HepG2 (cell line): ENCODE data around the gene FRAS1. TPM values are rescaled to one million over a fixed set of nuclear protein-coding genes. Genes with fewer than 3 reads are reported as not detected.

Experiments
- ATAC-seq: fragments of 200-7000 bp; cut with Tn5 transposase; 3 replicates; pipeline ENCODE4 v1.9.1; 2020; ENCODE audit warnings: mild to moderate bottlenecking, moderate library complexity
- BruUV-seq: library from RNA; stranded (reverse); fragments of 400-500 nt; replicated peaks from 2 replicates; lab custom pipeline; 2021; lab: Mats Ljungman, UMichigan
- CTCF ChIA-PET: fragments of 300-600 bp; formaldehyde crosslinking; extraction: SDS; loops from one replicate; lab custom pipeline; 2021; ENCODE audit warnings: low total read pairs, inconsistent platforms, low intra/inter-chr PET ratio; lab: Yijun Ruan, JAX
- POLR2A ChIA-PET: fragments of 350-600 bp; sonication (Branson Sonifier 250); formaldehyde crosslinking; loops from one replicate; lab custom pipeline; 2020; ENCODE audit warnings: antibody characterized with exemption, inconsistent platforms; lab: Yijun Ruan, JAX
- DNase-seq: peaks from one replicate; pipeline ENCODE4 v3.0.0-alpha.2; 2015; ENCODE audit warnings: low spot score
- FAIRE-seq: peaks from 3 replicates; lab custom pipeline; 2011; peaks lifted over from hg19 to GRCh38; lab: Jason Lieb, UNC
- H2AFZ ChIP-seq: one replicate; pipeline ENCODE4 v1.6.1; 2011; ENCODE audit warnings: low read length, inconsistent platforms
- H3K27ac ChIP-seq: fragments of 300-600 bp; 3 replicates; pipeline ENCODE4 v1.8.0; 2011; ENCODE audit warnings: mixed run types, mild to moderate bottlenecking, mixed read lengths, low read length, inconsistent platforms; ENCODE audit not compliant: insufficient read depth; ENCODE audit errors: extremely low read length
- H3K27me3 ChIP-seq, 2 experiments: fragments of 200-600 bp in 1 of 2; 2 replicates in 1 of 2; 3 replicates in 1 of 2; pipeline versions ENCODE4 v1.6.0 to v1.8.0; 2011; ENCODE audit warnings: low read length in 2 of 2, mild to moderate bottlenecking in 2 of 2, moderate library complexity in 2 of 2, inconsistent platforms in 1 of 2; ENCODE audit not compliant: insufficient read depth in 2 of 2, control insufficient read depth in 1 of 2
- H3K36me3 ChIP-seq, 2 experiments: fragments of 200-600 bp in 1 of 2; replicated peaks in 1 of 2; 2 replicates in 1 of 2; 3 replicates in 1 of 2; pipeline versions ENCODE4 v1.5.1 to v1.8.0; 2011; ENCODE audit warnings: low read length in 2 of 2, inconsistent platforms in 1 of 2; ENCODE audit not compliant: insufficient read depth in 2 of 2, control insufficient read depth in 1 of 2
- H3K4me1 ChIP-seq: 2 replicates; pipeline ENCODE4 v1.5.1; 2012; ENCODE audit warnings: low read length, inconsistent platforms; ENCODE audit not compliant: insufficient read depth
- H3K4me2 ChIP-seq: 2 replicates; pipeline ENCODE4 v1.6.0; 2011; ENCODE audit warnings: low read depth, low read length, inconsistent platforms
- H3K4me3 ChIP-seq, 3 experiments: fragments of 200-600 bp in 1 of 3; sonication (generic), shearing (Covaris generic) in 1 of 3; replicated peaks in 1 of 3; 2 replicates each; pipeline ENCODE4 v1.5.1; 2011 to 2016; ENCODE audit warnings: low read length in 3 of 3, inconsistent platforms in 2 of 3, low read depth in 2 of 3, mild to moderate bottlenecking in 2 of 3, control low read depth in 1 of 3, mixed read lengths in 1 of 3; ENCODE audit not compliant: insufficient read depth in 1 of 3
- H3K79me2 ChIP-seq: one replicate; pipeline ENCODE4 v1.6.1; 2011; ENCODE audit warnings: low read length, inconsistent platforms; ENCODE audit not compliant: insufficient read depth
- H3K9ac ChIP-seq: 2 replicates; pipeline ENCODE4 v1.6.0; 2011; ENCODE audit warnings: mild to moderate bottlenecking, low read depth, low read length, inconsistent platforms; ENCODE audit not compliant: insufficient read depth
- H3K9me3 ChIP-seq: 2 replicates; pipeline ENCODE4 v1.5.1; 2012; ENCODE audit warnings: mild to moderate bottlenecking, low read length
- H4K20me1 ChIP-seq: 2 replicates; pipeline ENCODE4 v1.6.0; 2011; ENCODE audit warnings: inconsistent platforms, mild to moderate bottlenecking, low read length, moderate library complexity; ENCODE audit not compliant: insufficient read depth
- CBFB ChIP-seq: sonication (generic); formaldehyde crosslinking; IDR thresholded peaks from 2 replicates; pipeline ENCODE4 v1.4.0; 2020; ENCODE audit warnings: missing genetic modification reagents
- EZH2 ChIP-seq: conservative IDR thresholded peaks from 2 replicates; pipeline ENCODE4 v1.6.1; 2012; ENCODE audit warnings: mild to moderate bottlenecking, low read depth, low read length, moderate library complexity
- FOSL2 ChIP-seq: sonication (generic); formaldehyde crosslinking; IDR thresholded peaks from 2 replicates; pipeline ENCODE4 v1.4.0; 2020; ENCODE audit warnings: missing genetic modification reagents
- GLI4 ChIP-seq: sonication (generic); formaldehyde crosslinking; IDR thresholded peaks from 2 replicates; pipeline ENCODE4 v1.5.1; 2020; ENCODE audit warnings: missing genetic modification reagents, mild to moderate bottlenecking, moderate library complexity, borderline replicate concordance
- HMG20B ChIP-seq: conservative IDR thresholded peaks from 2 replicates; pipeline ENCODE4 v1.6.1; 2016; ENCODE audit warnings: missing genetic modification reagents, missing compliant biosample characterization
- HNF4A ChIP-seq: sonication (generic); formaldehyde crosslinking; IDR thresholded peaks from 2 replicates; pipeline ENCODE4 v1.4.0; 2020; ENCODE audit warnings: missing genetic modification reagents
- JUNB ChIP-seq: sonication (generic); formaldehyde crosslinking; IDR thresholded peaks from 2 replicates; pipeline ENCODE4 v1.8.0; 2022; ENCODE audit warnings: missing genetic modification reagents, mild to moderate bottlenecking, borderline replicate concordance
- SMC3 ChIP-seq: IDR thresholded peaks from 2 replicates; pipeline ENCODE4 v1.6.1; 2011; ENCODE audit warnings: low read length, improper control_type of control experiment
- ZNF160 ChIP-seq: sonication (generic); formaldehyde crosslinking; IDR thresholded peaks from 2 replicates; pipeline ENCODE4 v1.8.0; 2022; ENCODE audit warnings: mild to moderate bottlenecking, inconsistent platforms, missing genetic modification reagents
- WGBS: methylation state at CpG from one replicate; pipeline ENCODE4 v1.1.6; 2017; ENCODE audit warnings: low lambda C conversion rate; 5-methylcytosine and 5-hydroxymethylcytosine counted together
- in situ Hi-C: cut with HindIII; loops from 2 replicates; pipeline ENCODE4 v1.10.0; 2017; ENCODE audit warnings: low pct_unique_long_range_greater_than_20kb; ENCODE audit not compliant: extremely low pct_ligation_motif_present
- intact Hi-C: fragments of 100-400 bp; cut with micrococcal nuclease; formaldehyde crosslinking; loops from one replicate; pipeline ENCODE4 v1.10.0; 2022; ENCODE audit not compliant: unreplicated experiment
- polyA plus RNA-seq, 8 experiments: library from polyadenylated mRNA; depleted of rRNA in 3 of 8; stranded (reverse) in 7 of 8; unstranded in 1 of 8; fragments of >200 nt; fragmentation: Illumina TruSeq in 4 of 8; extraction: Trizol in 4 of 8; gene quantifications; 2 replicates each; pipeline versions ENCODE4 v1.2.1 to v1.2.3, GENCODE V29; 2011 to 2016; ENCODE audit warnings: low read depth in 4 of 8, missing spikeins in 1 of 8, mixed read lengths in 1 of 8; ENCODE audit not compliant: insufficient read depth in 1 of 8
- total RNA-seq, 5 experiments: library from RNA; depleted of rRNA; stranded (reverse); fragments of >200 nt; fragmentation: Illumina TruSeq; extraction: Trizol; gene quantifications; 2 replicates each; pipeline ENCODE4 v1.2.3, GENCODE V29; 2016; ENCODE audit warnings: low read depth in 1 of 5
- TF ChIP-seq, protein P1 (sequence below): sonication (generic); formaldehyde crosslinking; IDR thresholded peaks from 2 replicates; pipeline ENCODE4 v1.5.1; 2020; ENCODE audit warnings: missing genetic modification reagents, mild to moderate bottlenecking, borderline replicate concordance

FRAS1 gene
- total and polyA plus RNA-seq, 2 of the 13 experiments (the other 11 are each of a cell fraction or from before 2014, with no cell fraction given), result 22.5 to 31.6 TPM

DNA sequence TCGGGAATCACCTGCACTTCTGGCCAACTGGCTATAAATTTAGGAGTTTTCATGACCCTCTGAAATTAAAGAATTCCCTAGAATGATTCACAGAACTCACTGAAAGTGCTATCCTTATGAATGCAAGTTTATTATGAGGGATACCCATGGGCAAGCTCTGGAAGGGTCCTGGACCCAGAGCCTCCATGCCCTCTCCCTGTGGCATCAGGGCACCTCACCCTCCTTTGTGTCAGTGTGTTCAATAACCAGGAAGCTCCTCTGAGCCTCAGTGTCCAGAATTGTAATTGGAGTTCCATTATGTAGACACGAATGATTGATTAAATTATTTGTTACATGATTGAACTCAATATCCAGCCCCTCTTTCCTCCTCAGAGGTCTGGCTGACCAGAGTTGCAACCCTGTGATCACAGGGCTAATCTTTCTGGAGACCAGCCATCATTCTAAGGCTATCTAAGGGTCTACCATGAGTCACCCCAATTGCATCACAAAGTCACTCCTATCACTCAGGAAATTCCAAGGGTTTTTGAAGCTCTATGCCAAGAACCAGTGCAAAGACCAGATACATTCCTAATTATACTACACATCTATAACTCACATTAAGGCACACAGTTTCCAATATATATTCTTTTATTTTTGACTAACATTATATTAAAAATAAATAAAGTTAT is 503.3 kb downstream of the FRAS1 start:
- CTCF ChIA-PET, result no interaction called here
- no peak for FAIRE-seq
- in situ Hi-C loops (no loop called here), intact Hi-C loops (no loop called here)
- H3K27ac ChIP-seq, result no peak overlapping the region
- BruUV-seq, result no TSS peak
- H3K79me2 ChIP-seq, result no peaks in the 10 kb centered on the region
- peaks cover 12% of the 10 kb centered on the region for H3K4me1 ChIP-seq
- H3K27me3 ChIP-seq, result no peaks in the 10 kb centered on the region
- no peak overlapping the region for H2AFZ ChIP-seq
- WGBS, result 75% methylated on average over 2 of the region's 2 CpGs
- no peak for TF ChIP-seq CBFB (CRISPR knock-in tag)
- no peak for TF ChIP-seq HNF4A (CRISPR knock-in tag)
- TF ChIP-seq FOSL2, result 0 out of 2 replicates have a peak, but pooled peaks have one; percentile 14
- TF ChIP-seq, all 625 proteins: peak for 1
- DNase-seq (no peak), ATAC-seq (no peak)
- Histone ChIP-seq H3K36me3 (no peaks in the 10 kb centered on the region), H4K20me1 (no peaks in the 10 kb centered on the region), H3K4me3 (no peak overlapping the region), H3K9ac (no peak overlapping the region), H3K9me3 (no peaks in the 10 kb centered on the region), H3K4me2 (no peak overlapping the region)
- POLR2A ChIA-PET, result no interaction called here

DNA sequence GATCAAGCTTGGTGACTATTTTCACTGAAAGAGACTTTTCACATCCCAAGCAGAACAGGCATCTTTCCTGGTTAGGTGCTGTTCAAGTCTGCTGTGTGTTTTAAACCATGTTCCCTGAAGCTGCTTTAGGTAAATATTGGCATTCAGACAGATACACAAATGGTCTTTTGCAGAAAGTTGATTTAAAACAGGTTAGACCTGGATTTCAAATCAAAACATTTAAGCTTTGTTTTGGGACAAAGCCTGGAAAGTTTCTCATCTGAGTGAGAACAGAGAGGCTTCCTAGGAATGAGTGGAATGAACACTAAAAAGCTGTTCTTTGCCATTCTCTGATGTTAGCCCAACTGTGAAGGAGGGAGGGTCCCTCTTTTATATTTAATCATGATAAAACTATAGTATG is 504.6 kb downstream of the FRAS1 start:
- DNase-seq (peak; percentile 21), FAIRE-seq (no peak), ATAC-seq (no peak)
- TF ChIP-seq, protein P1, sequence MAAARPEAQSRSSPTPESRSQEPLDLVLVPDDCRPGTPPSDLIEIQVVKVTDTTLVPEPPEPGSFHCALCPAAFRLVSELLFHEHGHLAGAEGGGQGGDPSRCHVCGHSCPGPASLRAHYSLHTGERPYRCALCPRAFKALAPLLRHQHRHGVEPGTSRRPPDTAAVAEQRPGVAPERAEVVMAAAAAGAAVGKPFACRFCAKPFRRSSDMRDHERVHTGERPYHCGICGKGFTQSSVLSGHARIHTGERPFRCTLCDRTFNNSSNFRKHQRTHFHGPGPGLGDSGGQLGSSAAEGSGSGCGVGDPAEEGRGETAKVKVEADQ, result no peak
- TF ChIP-seq HMG20B (CRISPR knock-in tag) (no peak), GLI4 (no peak), JUNB (no peak), EZH2 (no peak), ZNF160 (CRISPR knock-in tag) (no peak), SMC3 (no peak)
- BruUV-seq, result no TSS peak
- no peak overlapping the region for H2AFZ ChIP-seq
- no peaks in the 10 kb centered on the region for H3K27me3 ChIP-seq
- no peaks in the 10 kb centered on the region for H3K36me3 ChIP-seq
- no peaks in the 10 kb centered on the region for H3K9me3 ChIP-seq
- H3K4me2 ChIP-seq, result no peak overlapping the region
- H3K4me3 ChIP-seq, result no peak overlapping the region
- H3K4me1 ChIP-seq, result peaks cover 21% of the 10 kb centered on the region
- intact Hi-C loops (no loop called here), in situ Hi-C loops (no loop called here)
- H3K9ac ChIP-seq, result no peak overlapping the region
- H4K20me1 ChIP-seq, result no peaks in the 10 kb centered on the region
- ChIA-PET CTCF (no interaction called here), POLR2A (no interaction called here)
- no peak overlapping the region for H3K27ac ChIP-seq
- no peaks in the 10 kb centered on the region for H3K79me2 ChIP-seq
